NCI-H345 (cell line): ENCODE measurements around the gene FAM53A.
"Not testable (repeated sequence)": the region's sequence is repeated elsewhere in the genome, so short reads cannot be mapped to it uniquely, and the experiment has no call there.

Source experiments
- DNase-seq: peaks from one replicate; lab custom pipeline; 2025; lab: John Stamatoyannopoulos, UW

Gene FAM53A

DNA sequence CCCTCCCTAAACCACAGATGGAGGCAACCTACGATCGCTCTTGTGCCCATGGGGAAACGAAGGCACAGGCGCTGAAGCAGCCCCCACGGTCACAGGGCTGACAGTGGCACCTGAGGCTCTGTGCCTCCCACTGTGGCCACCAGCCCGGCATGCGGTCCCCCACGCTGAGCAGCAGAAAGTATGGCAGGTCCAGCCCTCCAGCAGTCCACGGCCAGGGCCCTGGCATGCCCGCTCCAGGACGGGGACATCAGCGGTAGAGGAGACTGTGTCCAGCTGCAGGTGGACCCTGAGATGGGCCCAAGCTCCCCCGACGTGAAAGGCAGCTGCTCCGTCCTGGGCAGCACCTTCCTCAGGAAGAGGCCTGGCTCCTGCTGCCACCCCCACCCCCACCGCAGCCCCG lies 61.2 kb downstream of the FAM53A start:
- no peak for DNase-seq

DNA sequence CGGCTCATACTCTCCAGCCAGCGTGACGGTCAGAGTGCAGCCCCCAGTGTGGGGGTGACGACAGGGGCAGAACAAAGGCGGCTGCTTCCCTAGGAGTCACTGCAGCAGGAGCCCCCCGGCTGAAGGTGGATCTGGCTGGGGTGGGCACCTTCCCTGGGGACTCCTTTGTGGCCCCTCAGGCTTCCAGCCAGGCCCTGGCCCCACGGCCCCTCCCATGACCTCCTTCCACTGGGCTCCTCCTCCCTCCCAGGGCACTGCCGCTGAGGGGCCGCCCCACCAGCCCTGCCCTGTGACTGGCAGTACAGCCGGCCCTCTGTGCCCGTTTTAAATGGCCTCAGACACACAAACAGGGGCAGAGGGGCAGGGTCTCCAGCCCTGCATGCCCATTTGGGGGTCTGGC lies 61.9 kb downstream of the FAM53A start:
- no peak for DNase-seq

DNA sequence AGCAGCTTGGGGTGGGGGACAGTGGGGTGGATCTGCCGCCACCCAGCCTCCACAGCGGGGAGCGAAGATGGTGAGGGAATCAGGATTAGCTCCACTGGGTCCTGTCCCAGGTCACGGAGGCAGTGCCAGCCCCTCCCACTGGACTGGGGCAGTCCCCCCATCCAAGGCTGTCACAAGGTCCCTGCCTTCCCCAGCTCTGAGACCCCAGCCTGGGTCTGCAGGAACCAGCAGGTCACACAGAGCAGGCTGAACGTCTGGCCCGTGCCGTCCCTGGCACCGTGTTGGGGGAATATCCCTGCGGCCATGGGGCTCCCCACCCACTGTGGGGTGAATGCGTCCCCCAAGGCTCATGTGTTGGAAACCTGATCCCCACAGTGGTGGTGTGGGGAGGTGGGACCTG lies 62.6 kb downstream of the FAM53A start:
- no peak for DNase-seq

DNA sequence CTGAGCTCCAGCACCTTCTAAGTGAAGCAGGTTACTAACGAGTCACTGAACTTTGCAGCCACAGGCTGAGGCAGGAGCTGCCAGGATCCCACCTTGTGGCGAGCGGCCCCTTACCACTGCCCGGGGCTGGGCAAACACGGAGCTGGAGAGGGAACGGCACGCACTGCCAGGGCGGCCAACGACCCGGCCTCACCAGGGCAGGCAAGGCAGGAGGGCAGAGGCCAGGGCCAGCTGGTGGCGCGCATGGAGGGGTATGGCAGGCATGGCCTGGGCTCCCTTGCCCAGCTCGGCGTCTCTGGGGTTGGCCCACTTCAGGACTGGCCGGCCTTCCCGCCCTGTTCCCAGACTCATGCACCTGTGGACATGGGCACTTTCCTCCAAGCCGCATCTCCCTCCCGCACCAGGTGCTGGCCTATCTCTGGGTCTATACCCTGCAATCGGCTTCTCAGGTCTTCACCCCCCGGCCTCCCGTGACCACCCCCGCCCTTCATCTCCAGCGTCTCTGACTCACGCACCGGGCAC lies 64.9 kb downstream of the FAM53A start:
- DNase-seq: no peak

DNA sequence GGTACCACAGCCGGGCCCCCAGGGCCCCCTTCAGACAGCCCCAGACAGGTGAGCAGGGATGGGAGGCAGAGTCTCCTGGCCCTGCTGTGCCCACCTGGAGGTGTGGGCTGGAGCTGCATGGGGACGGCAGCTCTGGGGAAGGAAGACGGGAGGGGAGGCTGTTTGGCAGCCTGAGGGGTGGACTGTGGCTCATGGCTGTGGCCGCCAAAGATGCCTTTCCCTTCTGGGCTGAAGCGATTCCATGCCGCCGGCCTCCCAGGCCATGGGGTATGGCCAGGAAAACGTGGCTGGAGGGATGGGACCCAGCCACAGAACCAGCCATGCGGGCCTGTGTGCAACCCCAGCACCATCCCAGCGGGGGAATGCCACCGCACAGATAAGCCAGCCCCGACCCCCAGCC lies 65.7 kb downstream of the FAM53A start:
- no peak for DNase-seq

DNA sequence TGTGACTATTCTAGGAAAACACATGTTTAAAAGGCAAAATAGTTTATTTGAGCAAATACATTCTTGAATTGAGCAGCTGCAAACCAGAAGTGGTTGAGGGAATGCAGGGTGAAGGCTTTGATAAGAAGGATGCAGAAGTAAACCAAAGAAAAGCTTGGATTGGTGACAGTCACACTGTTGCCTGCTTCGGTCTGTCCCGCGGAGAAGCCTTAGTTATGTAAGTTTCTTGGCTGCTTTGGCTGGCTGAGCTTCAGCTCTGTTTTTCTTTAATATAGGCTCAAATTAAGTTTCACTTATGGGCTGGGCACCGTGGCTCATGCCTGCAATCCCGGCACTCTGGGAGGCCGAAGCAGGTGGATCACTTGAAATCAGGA lies 67.6 kb downstream of the FAM53A start:
- no peak for DNase-seq

DNA sequence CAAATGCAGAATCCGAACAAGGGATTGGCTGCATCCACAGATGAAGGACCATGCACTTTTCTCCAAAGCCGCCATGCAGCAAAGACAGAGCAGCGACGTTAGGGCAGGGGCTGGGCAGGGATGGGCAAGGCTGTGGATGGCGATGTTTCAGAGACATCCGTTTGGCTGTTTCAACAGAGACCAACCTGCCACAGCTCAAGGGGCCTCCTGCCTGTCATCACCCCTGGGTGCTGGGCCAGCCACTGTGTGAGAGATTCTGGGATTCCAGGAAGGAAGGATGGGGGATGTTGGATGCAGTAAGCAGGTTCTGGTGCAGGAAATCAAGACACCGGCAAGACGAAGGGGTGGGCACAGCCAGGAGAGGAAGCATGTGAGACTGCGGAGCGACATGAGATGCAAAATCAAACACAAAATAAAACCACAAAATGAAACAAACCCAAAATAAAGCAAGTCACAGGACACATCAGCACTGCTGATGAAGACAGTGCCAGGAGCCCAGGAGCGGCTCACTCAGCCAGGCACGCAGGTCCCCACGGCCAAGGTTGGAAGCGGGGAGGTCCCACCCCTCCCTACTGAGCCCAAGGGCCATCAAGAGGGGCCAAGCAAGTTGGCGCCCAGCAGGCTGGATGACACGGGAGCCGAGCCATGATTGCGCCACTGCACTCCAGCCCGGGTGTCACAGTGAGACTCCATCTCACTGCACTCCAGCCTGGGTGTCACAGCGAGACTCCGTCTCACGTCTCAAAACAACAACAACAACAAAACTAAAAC lies 68.1 kb downstream of the FAM53A start:
- DNase-seq: no peak

DNA sequence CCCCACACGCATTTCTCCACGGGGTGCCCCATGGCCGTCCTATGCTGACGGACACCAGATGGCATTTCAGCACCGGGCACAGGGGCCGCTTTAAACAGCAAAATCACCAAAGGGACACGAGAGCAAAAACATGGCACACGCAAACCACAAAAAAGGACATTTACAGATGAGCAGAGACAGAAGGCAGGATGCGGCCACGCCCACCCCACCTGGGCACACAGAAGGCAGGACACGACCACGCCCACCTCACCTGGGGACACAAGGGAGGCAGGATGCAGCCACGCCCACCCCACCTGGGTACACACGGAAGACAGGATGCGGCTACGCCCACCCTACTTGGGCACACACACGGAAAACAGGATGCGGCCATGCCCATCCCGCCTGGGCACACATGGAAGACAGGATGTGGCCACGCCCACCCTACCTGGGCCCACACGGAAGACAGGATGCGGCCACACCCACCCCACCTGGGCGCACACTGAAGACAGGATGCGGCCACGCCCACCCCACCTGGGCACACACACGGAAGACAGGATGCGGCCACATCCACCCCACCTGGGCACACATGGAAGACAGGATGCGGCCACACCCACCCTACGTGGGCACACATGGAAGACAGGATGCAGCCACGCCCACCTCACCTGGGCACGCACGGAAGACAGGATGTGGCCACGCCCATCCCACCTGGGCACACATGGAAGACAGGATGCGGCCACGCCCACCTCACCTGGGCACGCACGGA lies 69.1 kb downstream of the FAM53A start:
- no peak for DNase-seq

DNA sequence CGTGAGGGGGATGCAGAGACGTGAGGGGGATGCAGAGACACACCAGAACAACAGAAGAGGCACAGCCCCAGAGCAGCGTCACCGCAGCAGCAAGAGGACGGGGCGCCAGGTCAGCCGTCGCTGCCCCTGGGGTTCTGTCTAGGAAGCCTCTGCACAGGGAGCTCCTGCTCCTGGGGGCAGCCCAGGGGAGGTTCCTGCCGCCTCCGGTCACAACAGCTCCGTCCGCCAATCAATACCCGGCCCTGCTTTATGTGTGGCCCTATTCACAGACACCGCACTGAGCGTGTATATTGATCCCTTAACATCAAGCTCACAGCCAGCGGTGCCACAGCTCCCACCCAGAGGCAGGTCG lies 69.6 kb downstream of the FAM53A start:
- no peak for DNase-seq

DNA sequence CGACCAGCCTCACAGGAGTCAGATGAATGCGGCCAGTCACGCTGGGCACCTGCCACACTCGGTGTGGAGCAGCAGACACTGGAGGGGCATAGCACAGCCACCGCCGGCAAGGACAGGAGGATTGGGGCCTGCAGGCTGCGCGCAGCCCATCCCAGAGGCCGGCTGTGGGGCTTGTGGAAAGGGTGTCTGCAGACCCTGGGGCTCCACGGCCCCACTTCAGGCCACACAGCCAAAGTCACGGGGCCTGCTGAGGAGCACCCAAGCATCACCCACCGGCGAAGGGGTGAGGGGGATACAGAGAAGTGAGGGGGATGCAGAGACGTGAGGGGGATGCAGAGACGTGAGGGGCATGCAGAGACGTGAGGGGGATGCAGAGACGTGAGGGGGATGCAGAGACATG lies 70.1 kb downstream of the FAM53A start:
- no peak for DNase-seq

DNA sequence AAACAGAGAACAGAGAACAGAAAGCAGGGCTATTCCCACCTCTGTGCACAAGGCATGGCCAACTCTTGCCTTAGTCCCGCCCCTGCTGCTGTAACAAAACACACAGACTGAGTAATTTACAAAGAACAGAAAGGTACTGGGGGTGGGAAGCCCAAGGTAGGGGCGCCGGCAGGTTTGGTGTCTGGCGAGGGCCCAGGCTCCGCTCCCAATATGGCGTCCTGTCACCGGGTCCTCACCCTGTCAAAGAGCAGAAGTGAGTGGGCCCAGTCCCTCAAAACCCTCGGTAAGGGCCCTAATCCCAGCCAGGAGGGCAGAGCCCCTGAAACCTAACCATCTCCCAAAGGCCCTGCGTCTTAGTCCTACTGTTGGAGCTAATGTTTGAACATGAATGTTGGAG lies 71.0 kb downstream of the FAM53A start:
- DNase-seq: no peak

DNA sequence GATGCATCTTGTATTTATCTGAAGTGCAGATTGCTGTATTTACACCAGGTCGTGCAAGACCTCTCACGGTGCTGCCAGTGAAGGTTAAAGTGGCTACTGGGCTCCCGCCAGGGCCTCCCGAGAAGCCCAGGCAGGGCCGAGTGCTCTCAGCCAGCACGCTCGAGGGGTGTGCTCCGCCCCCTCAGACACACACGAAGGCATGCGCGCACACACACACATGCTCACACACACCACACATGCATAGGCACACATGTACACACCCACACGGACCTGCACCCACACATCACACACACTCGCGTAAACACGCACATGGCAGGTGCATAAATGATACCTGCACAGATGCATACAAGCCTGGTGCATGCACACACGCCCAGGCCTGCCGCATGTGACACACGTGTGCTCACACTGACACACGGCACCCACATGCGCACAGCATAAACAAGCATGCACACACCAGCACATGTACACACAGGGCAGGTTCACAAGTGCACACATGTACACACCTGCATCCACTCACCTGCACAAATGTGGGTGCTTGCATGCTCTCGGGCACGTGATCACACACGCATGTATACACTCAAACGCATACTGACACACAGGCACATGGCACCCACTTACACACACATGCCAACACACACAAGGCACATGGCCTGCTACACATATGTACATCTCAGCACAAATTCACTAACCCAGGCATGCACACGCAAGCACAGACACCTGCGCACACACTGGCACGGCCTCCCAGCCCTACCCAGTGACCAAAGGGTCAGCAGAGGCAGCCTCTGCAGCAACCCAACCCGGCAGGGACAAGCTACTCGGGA lies 71.6 kb downstream of the FAM53A start:
- DNase-seq: no peak

DNA sequence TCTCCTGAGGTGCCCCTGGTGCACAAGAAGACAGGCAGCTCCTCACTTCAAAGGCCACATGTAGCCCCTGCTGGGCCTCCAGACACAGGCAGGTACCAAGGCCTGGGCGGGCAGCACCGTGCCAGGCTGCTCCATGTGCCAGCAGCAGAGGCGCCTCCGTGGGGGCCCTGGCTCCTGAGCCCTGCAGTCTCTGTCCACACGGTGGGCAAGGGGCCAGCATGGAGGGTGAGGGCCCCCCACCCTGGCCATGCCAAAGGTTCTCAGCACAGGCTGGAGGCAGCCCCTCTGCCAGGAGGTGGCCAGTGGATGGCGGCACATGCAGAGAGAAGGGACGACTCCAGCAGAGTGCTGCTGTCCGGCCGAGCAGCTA lies 72.6 kb downstream of the FAM53A start:
- DNase-seq: no peak

DNA sequence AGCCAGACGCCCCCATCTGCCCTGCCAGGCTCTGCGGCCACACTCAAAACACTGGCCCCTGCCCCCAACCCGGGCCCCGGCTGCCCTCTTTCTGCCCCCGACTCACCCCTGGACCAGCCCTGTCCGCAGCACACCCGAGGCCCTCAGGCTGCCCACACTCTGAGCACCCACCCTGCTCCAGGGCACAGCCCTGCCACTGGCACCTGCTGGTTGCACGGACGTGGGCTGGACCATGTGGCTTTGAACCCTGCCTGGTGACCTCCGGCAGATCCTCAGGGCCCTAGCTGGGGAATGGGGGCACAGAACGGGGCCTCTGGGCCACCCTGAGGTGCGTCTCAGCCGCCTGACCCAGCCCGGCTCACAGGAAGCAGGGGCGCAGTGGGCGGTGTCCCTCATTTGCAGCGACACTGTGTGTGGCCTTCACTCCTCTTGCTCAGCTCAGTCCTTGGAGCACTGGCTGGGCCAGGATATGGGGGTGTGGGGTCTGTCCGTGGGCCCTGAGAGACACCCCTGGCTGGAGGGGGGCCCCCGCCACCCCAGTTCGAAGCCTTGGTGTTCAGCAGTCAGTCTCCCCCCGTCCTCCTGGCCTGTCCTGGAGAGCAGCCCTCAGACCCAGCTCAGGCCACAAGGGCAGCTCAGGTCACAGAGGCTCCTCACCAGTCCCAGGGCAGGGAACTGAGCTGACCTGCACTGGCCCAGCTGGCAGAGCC lies 73.2 kb downstream of the FAM53A start:
- DNase-seq: no peak

DNA sequence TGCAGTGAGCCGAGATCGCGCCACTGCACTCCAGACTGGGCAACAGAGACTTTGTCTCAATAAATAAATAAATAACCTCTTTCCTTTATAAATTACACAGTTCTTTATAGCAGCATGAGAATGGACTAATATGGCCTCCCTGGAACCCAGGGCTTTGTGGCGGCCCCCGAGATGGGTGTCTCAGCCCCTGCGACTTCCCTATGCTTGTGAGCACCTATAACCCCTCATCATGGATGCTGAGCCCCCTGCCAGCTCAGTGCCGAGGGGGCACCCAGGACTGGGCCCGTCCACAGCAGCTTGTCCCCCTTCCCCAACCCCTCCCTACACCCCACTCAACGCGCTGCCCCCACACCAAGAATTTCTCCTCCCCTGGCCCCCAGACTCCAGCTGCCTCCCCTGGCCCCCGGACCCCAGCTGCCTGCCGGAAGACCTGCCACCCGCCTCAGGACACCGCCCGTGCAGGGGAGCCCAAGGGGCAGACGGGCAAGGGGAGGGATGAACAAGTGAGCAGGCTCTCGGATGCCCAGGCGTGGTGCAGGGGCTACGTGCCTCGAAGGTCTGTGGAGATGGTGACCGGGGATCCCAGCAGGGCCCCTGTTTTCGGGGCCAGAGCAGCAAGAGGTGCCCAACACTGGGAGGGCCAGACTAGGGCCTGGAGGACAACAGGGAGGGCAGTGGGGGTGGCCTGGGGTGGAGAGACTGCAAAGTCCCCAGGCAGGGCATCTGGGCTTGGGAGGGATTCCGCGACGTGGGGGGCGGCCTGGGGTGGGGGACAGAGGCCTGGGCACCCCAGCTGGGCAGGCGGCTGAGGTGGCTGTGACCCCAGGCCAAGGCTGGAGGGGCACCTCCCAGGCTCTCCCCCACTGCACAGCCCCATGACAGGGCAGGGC lies 74.0 kb downstream of the FAM53A start:
- DNase-seq: no peak

DNA sequence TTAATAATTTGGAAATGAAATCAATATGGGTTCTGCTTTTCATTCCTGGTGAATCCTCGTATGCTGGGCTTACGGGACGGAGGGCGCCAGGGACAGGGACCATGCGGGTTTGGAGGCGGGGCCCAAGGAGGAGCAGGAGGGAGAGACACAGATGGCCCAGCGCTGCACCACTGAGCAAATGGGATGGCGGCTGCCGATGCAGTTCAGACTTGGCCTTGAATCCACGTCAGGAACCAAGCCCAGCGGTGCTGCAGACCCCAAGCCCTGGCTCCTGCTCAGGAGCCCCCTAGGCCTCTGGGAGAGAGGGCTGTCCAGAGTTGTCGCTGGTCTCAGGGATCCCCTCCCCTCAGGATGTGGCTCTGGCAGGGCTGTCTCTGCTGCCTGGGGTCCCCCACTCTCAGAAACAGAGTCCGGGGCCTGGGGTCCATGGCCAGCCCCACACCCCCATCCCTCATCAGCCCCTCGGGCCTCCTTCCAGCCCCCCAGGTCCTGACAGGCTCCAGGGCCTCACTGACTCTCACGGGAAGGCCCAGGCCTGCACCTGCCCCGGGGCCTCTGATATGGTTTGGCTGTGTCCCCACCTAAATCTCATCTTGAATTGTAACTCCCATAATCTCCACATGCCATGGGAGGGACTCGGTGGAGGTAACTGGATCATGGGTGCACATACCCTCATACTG lies 75.2 kb downstream of the FAM53A start:
- DNase-seq: no peak

DNA sequence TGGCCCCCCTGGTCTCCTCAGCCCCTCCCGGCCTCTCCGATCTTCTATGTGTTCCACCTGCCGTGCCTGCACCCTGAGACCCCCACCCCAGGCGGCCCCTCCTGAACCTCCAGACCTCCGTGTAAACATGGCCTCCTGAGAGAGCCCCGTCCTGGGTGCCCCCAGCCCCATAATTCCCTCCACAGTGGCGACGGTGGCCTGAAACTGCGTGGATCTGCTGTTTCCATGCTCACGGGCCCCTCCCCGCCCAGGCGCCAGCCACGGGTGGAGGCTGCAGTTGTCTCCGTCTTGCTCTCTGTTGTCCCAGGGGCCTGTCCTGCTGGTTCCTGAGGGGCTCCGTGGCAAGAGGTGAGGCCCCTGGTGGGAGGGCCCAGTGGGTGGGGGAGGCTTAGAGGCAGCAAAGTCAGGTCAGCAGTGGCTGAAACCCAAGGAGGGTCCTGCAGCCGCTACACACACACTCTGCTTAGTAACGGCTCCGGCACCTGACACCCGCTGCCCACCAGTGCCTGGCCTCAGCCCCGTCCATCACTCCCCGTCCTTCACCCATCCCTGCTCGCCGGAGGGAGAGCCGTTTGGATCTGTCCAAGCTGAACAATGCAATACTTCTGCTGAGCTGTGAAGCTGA lies 75.8 kb downstream of the FAM53A start:
- no peak for DNase-seq

DNA sequence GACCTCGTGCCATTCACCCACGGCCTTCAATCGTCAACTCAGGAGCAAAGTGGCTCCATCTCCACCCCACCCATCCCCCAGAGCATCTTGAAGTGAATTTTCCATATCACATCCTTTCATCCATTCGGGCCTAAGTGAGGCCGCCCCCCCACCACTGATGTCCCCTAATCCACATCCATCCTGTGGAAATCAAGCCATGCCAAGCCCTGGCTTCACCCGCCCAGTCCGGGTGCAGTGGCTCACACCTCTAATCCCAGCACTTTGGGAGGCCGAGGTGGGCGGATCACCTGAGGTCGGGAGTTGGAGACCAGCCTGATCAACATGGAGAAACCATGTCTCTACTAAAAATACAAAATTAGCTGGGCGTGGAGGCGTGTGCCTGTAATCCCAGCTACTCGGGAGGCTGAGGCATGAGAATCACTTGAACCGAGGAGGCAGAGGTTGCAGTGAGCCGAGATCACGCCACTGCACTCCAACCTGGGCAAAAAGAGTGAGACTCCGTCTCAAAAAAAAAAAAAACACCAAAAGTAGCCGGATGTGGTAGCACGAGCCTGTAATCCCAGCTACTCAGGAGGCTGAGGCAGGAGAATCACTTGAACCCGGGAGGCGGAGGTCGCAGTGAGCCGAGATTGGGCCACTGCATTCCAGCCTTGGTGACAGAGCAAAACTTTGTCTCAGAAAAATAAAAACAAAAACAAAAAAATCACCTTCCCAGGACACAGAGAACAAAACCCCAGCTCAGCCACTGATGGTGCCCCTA lies 76.5 kb downstream of the FAM53A start:
- not testable (repeated sequence) for DNase-seq

DNA sequence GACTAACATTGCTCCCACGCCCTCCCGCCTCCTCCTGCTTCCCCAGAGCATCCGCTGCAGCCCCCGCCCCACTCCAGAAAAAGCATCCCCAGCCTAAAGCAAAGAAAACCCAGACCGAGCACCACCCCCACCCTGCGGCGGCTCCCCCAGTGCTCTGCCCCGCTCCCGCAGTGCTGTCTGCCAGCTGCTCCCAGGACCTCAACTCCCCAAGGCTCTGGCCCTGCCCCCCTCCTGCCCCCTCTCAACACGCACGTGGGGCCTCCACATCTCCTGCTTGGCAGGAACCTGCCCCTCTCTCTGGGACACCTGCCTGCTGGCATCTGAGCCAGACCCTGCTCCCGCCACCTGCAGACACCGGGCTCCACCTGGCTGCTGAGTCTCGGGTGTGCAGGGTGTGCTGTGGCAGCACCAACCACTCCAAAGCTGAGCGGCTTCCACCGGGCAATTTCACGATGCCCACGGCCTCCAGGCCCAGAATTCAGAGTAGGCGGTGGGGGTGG lies 79.4 kb downstream of the FAM53A start:
- DNase-seq: peak; percentile 50
